HEK293 (cell line): ENCODE results near the gene ELAVL4.

Experiments used
- ATF2 ChIP-seq: fragments of 450-650 bp; formaldehyde crosslinking; IDR thresholded peaks from 2 replicates; pipeline ENCODE4 v1.5.1; 2016; ENCODE audit warnings: missing biosample characterization, missing genetic modification characterization, low read depth
- CTCF ChIP-seq: fragments of 450-650 bp; formaldehyde crosslinking; IDR thresholded peaks from 2 replicates; pipeline ENCODE4 v1.5.1; 2016; ENCODE audit warnings: missing biosample characterization, missing genetic modification characterization
- ZNF138 ChIP-seq: fragments of 450-650 bp; formaldehyde crosslinking; IDR thresholded peaks from 2 replicates; pipeline ENCODE4 v1.5.1; 2016; ENCODE audit warnings: missing biosample characterization, missing genetic modification characterization, borderline replicate concordance
- ZNF266 ChIP-seq: fragments of 450-650 bp; formaldehyde crosslinking; IDR thresholded peaks from 2 replicates; pipeline ENCODE4 v1.5.1; 2016; ENCODE audit warnings: missing biosample characterization, missing genetic modification characterization, low read depth
- ZNF274 ChIP-seq, 2 experiments: fragments of 200-500 bp in 1 of 2; fragments of 450-650 bp in 1 of 2; sonication (Bioruptor generic) in 1 of 2; formaldehyde crosslinking in 1 of 2; IDR thresholded peaks; 2 replicates each; pipeline versions ENCODE4 v1.5.1 to v1.6.1; 2014 to 2016; ENCODE audit warnings: borderline replicate concordance in 1 of 2, inconsistent platforms in 1 of 2, low read length in 1 of 2, missing biosample characterization in 1 of 2, missing genetic modification characterization in 1 of 2
- ZNF311 ChIP-seq: fragments of 450-650 bp; formaldehyde crosslinking; IDR thresholded peaks from 2 replicates; pipeline ENCODE4 v1.5.1; 2017; ENCODE audit warnings: missing biosample characterization, missing genetic modification characterization, borderline replicate concordance

- TF ChIP-seq ZNF138 (tag by site-specific recombination) (no peak), ZNF311 (no peak), ZNF274 (IDR thresholded peaks at IDR 0.05; ENCODE audit: low read length) (no peak), ZNF274 (tag by site-specific recombination; IDR thresholded peaks at IDR 0.05; ENCODE audit: borderline replicate concordance) (no peak), ATF2 (tag by site-specific recombination) (no peak), ZNF266 (tag by site-specific recombination) (no peak), CTCF (tag by site-specific recombination) (no peak)
These were observed 14.4 kb downstream of the ELAVL4 start for GRCh38 chr1:50123071-50123470.
